HEK293 (cell line): ENCODE results near the gene NRIP2.
A peak's percentile ranks its signal among the peaks of the same experiment; 100 is the strongest.

ENCODE experiments used
- GLI2 ChIP-seq: fragments of 450-650 bp; formaldehyde crosslinking; IDR thresholded peaks from 2 replicates; pipeline ENCODE4; 2017; ENCODE audit warnings: missing biosample characterization, missing genetic modification characterization, low read depth, borderline replicate concordance
- GLIS1 ChIP-seq: fragments of 450-650 bp; formaldehyde crosslinking; IDR thresholded peaks from 2 replicates; pipeline ENCODE4 v1.5.1; 2016; ENCODE audit warnings: missing biosample characterization, missing genetic modification characterization
- HOXA7 ChIP-seq: sonication (generic); formaldehyde crosslinking; IDR thresholded peaks from 2 replicates; pipeline ENCODE4 v1.8.1; 2022; ENCODE audit warnings: missing genetic modification reagents, borderline replicate concordance
- HOXD13 ChIP-seq: sonication (generic); formaldehyde crosslinking; IDR thresholded peaks from 2 replicates; pipeline ENCODE4 v1.8.0; 2022; ENCODE audit warnings: missing genetic modification reagents, borderline replicate concordance
- SCRT1 ChIP-seq: fragments of 450-650 bp; formaldehyde crosslinking; IDR thresholded peaks from 2 replicates; pipeline ENCODE4 v1.5.1; 2016; ENCODE audit warnings: missing biosample characterization, missing genetic modification characterization, borderline replicate concordance
- SP2 ChIP-seq: fragments of 450-650 bp; formaldehyde crosslinking; IDR thresholded peaks from 2 replicates; pipeline ENCODE4 v1.5.1; 2016; ENCODE audit warnings: missing biosample characterization, missing genetic modification characterization
- YY2 ChIP-seq: fragments of 450-650 bp; formaldehyde crosslinking; IDR thresholded peaks from 2 replicates; pipeline ENCODE4 v1.5.1; 2016; ENCODE audit warnings: missing biosample characterization, missing genetic modification characterization
- ZBTB17 ChIP-seq: fragments of 450-650 bp; formaldehyde crosslinking; IDR thresholded peaks from 2 replicates; pipeline ENCODE4 v1.5.1; 2016; ENCODE audit warnings: missing biosample characterization, missing genetic modification characterization
- ZBTB8A ChIP-seq: fragments of 450-650 bp; formaldehyde crosslinking; IDR thresholded peaks from 2 replicates; pipeline ENCODE4 v1.5.1; 2016; ENCODE audit warnings: missing biosample characterization, missing genetic modification characterization
- ZNF140 ChIP-seq: fragments of 450-650 bp; formaldehyde crosslinking; IDR thresholded peaks from 2 replicates; pipeline ENCODE4 v1.5.1; 2016; ENCODE audit warnings: missing biosample characterization, missing genetic modification characterization
- ZNF175 ChIP-seq: fragments of 450-650 bp; formaldehyde crosslinking; IDR thresholded peaks from 2 replicates; pipeline ENCODE4 v1.5.1; 2016; ENCODE audit warnings: missing biosample characterization, missing genetic modification characterization
- ZNF24 ChIP-seq: fragments of 450-650 bp; formaldehyde crosslinking; IDR thresholded peaks from 2 replicates; pipeline ENCODE4 v1.5.1; 2016; ENCODE audit warnings: missing biosample characterization, missing genetic modification characterization
- ZNF354C ChIP-seq: fragments of 450-650 bp; formaldehyde crosslinking; IDR thresholded peaks from 2 replicates; pipeline ENCODE4 v1.5.1; 2016; ENCODE audit warnings: missing biosample characterization, missing genetic modification characterization, low read depth, borderline replicate concordance
- ZNF391 ChIP-seq: fragments of 450-650 bp; formaldehyde crosslinking; IDR thresholded peaks from 2 replicates; pipeline ENCODE4 v1.5.1; 2016; ENCODE audit warnings: low read depth, missing biosample characterization, missing genetic modification characterization, borderline replicate concordance
- ZNF416 ChIP-seq: fragments of 450-650 bp; formaldehyde crosslinking; IDR thresholded peaks from 2 replicates; pipeline ENCODE4 v1.5.1; 2016; ENCODE audit warnings: missing biosample characterization, missing genetic modification characterization
- ZNF544 ChIP-seq: fragments of 450-650 bp; formaldehyde crosslinking; IDR thresholded peaks from 2 replicates; pipeline ENCODE4 v1.5.0; 2017; ENCODE audit warnings: missing biosample characterization, missing genetic modification characterization
- ZNF548 ChIP-seq: fragments of 450-650 bp; formaldehyde crosslinking; IDR thresholded peaks from 2 replicates; pipeline ENCODE4 v1.5.1; 2016; ENCODE audit warnings: missing biosample characterization, missing genetic modification characterization
- ZNF558 ChIP-seq: fragments of 450-650 bp; formaldehyde crosslinking; IDR thresholded peaks from 2 replicates; pipeline ENCODE4 v1.5.1; 2016; ENCODE audit warnings: missing biosample characterization, missing genetic modification characterization
- ZNF596 ChIP-seq: fragments of 450-650 bp; IDR thresholded peaks from 2 replicates; pipeline ENCODE4 v1.5.0; 2018; ENCODE audit warnings: missing biosample characterization, mild to moderate bottlenecking, missing genetic modification characterization, moderate library complexity
- ZNF624 ChIP-seq: fragments of 450-650 bp; formaldehyde crosslinking; IDR thresholded peaks from 2 replicates; pipeline ENCODE4 v1.5.1; 2017; ENCODE audit warnings: missing biosample characterization, missing genetic modification characterization
- ZNF654 ChIP-seq: fragments of 450-650 bp; formaldehyde crosslinking; IDR thresholded peaks from 2 replicates; pipeline ENCODE4 v1.5.1; 2016; ENCODE audit warnings: low read depth, missing biosample characterization, missing genetic modification characterization
- ZNF670 ChIP-seq: fragments of 450-650 bp; formaldehyde crosslinking; IDR thresholded peaks from 2 replicates; pipeline ENCODE4 v1.5.1; 2016; ENCODE audit warnings: missing biosample characterization, missing genetic modification characterization, low read depth
- TF ChIP-seq, protein P1 (sequence below): sonication (generic); formaldehyde crosslinking; IDR thresholded peaks from 2 replicates; pipeline ENCODE4 v1.8.1; 2022; ENCODE audit warnings: mild to moderate bottlenecking, moderate library complexity, missing genetic modification reagents
- TF ChIP-seq, protein P2 (sequence below): fragments of 450-650 bp; formaldehyde crosslinking; IDR thresholded peaks from 2 replicates; pipeline ENCODE4 v1.5.1; 2016; ENCODE audit warnings: missing biosample characterization, missing genetic modification characterization
- TF ChIP-seq, protein P3 (sequence below): fragments of 450-650 bp; formaldehyde crosslinking; IDR thresholded peaks from 2 replicates; pipeline ENCODE4; 2016; ENCODE audit warnings: missing biosample characterization, missing genetic modification characterization
- TF ChIP-seq, protein P4 (sequence below): fragments of 450-650 bp; formaldehyde crosslinking; IDR thresholded peaks from 2 replicates; pipeline ENCODE4 v1.5.1; 2016; ENCODE audit warnings: missing biosample characterization, missing genetic modification characterization
- TF ChIP-seq, protein P5 (sequence below): fragments of 450-650 bp; formaldehyde crosslinking; IDR thresholded peaks from 2 replicates; pipeline ENCODE4 v1.5.1; 2016; ENCODE audit warnings: missing biosample characterization, missing genetic modification characterization
- TF ChIP-seq, protein P6 (sequence below): fragments of 450-650 bp; formaldehyde crosslinking; IDR thresholded peaks from 2 replicates; pipeline ENCODE4 v1.5.1; 2016; ENCODE audit warnings: missing biosample characterization, missing genetic modification characterization

NRIP2 gene

DNA sequence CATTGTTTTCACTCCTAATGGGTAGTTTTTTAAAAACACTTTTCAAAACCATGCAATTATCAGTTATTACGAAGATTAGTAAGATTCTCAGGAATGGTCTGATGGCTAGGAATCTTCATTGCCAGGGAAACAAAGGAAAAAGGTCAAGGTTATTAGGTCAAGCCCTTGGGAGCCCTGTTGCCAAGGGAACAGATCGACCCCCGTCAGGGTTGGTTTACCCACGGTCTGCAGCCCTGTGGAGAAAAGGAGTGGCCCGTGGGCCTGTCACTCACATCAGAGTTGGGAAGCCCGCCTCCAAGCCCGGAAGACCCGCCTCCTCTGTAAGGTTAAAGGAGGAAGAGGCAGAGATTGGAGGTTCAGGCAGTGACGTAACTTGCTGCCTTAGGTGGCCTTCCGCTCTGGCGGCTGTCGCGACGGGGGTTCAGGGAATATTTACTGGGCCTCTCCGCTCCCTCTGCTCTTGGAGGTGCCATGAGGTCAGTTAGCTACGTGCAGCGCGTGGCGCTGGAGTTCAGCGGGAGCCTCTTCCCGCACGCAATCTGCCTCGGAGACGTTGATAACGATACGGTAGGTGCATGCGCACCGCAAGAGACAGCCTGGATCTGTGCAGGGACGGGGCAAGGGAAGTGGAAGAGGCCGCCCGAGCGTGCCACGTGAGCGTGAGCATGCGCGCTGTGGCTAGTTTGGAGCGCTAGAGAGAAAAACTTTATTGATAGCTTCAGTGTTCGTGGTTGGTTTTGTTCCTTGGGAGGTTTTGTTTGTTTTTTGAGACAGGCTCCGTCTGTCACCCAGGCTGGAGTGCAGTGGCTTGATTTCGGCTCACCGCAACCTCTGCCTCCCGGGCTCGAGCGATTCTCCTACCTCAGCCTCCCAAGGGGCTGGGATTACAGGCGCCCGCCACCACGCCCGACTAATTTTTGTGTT lies 22.3 kb downstream of the NRIP2 start, which contains the start of gene ITFG2 (continued):
- TF ChIP-seq, protein P1, sequence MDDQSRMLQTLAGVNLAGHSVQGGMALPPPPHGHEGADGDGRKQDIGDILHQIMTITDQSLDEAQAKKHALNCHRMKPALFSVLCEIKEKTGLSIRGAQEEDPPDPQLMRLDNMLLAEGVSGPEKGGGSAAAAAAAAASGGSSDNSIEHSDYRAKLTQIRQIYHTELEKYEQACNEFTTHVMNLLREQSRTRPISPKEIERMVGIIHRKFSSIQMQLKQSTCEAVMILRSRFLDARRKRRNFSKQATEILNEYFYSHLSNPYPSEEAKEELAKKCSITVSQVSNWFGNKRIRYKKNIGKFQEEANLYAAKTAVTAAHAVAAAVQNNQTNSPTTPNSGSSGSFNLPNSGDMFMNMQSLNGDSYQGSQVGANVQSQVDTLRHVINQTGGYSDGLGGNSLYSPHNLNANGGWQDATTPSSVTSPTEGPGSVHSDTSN (CRISPR knock-in tag) = peak; percentile 89; the same call in 1 of the 2 replicates
- TF ChIP-seq, protein P2, sequence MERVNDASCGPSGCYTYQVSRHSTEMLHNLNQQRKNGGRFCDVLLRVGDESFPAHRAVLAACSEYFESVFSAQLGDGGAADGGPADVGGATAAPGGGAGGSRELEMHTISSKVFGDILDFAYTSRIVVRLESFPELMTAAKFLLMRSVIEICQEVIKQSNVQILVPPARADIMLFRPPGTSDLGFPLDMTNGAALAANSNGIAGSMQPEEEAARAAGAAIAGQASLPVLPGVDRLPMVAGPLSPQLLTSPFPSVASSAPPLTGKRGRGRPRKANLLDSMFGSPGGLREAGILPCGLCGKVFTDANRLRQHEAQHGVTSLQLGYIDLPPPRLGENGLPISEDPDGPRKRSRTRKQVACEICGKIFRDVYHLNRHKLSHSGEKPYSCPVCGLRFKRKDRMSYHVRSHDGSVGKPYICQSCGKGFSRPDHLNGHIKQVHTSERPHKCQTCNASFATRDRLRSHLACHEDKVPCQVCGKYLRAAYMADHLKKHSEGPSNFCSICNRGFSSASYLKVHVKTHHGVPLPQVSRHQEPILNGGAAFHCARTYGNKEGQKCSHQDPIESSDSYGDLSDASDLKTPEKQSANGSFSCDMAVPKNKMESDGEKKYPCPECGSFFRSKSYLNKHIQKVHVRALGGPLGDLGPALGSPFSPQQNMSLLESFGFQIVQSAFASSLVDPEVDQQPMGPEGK (tag by site-specific recombination) = peak; percentile 82
- TF ChIP-seq ZBTB17 (tag by site-specific recombination) (peak; percentile 98), ZBTB8A (tag by site-specific recombination) (peak; percentile 81), ZNF670 (no peak), GLI2 (no peak), ZNF391 (tag by site-specific recombination) (peak; percentile 95), HOXD13 (CRISPR knock-in tag) (no peak), ZNF24 (tag by site-specific recombination) (peak; percentile 99), SP2 (tag by site-specific recombination) (peak; percentile 95), ZNF354C (tag by site-specific recombination) (no peak), ZNF544 (tag by site-specific recombination) (no peak), HOXA7 (CRISPR knock-in tag) (no peak), ZNF416 (no peak), ZNF140 (tag by site-specific recombination) (no peak), SCRT1 (no peak), ZNF654 (tag by site-specific recombination) (no peak; the same call in 1 of the 2 replicates), ZNF558 (tag by site-specific recombination) (peak; percentile 85; the same call in 1 of the 2 replicates), YY2 (tag by site-specific recombination) (peak; percentile 68; the same call in 1 of the 2 replicates), GLIS1 (tag by site-specific recombination) (peak; percentile 96), ZNF596 (peak; percentile 29; the same call in 1 of the 2 replicates), ZNF175 (tag by site-specific recombination) (no peak), ZNF624 (tag by site-specific recombination) (no peak), ZNF548 (tag by site-specific recombination) (no peak)
- TF ChIP-seq, protein P3, sequence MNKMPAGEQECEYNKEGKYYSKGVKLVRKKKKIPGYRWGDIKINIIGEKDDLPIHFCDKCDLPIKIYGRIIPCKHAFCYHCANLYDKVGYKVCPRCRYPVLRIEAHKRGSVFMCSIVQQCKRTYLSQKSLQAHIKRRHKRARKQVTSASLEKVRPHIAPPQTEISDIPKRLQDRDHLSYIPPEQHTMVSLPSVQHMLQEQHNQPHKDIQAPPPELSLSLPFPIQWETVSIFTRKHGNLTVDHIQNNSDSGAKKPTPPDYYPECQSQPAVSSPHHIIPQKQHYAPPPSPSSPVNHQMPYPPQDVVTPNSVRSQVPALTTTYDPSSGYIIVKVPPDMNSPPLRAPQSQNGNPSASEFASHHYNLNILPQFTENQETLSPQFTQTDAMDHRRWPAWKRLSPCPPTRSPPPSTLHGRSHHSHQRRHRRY (tag by site-specific recombination) = peak; percentile 70; the same call in 1 of the 2 replicates
- TF ChIP-seq, protein P4, sequence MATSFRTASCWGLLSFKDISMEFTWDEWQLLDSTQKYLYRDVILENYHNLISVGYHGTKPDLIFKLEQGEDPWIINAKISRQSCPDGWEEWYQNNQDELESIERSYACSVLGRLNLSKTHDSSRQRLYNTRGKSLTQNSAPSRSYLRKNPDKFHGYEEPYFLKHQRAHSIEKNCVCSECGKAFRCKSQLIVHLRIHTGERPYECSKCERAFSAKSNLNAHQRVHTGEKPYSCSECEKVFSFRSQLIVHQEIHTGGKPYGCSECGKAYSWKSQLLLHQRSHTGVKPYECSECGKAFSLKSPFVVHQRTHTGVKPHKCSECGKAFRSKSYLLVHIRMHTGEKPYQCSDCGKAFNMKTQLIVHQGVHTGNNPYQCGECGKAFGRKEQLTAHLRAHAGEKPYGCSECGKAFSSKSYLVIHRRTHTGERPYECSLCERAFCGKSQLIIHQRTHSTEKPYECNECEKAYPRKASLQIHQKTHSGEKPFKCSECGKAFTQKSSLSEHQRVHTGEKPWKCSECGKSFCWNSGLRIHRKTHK (tag by site-specific recombination) = no peak
- TF ChIP-seq, protein P5, sequence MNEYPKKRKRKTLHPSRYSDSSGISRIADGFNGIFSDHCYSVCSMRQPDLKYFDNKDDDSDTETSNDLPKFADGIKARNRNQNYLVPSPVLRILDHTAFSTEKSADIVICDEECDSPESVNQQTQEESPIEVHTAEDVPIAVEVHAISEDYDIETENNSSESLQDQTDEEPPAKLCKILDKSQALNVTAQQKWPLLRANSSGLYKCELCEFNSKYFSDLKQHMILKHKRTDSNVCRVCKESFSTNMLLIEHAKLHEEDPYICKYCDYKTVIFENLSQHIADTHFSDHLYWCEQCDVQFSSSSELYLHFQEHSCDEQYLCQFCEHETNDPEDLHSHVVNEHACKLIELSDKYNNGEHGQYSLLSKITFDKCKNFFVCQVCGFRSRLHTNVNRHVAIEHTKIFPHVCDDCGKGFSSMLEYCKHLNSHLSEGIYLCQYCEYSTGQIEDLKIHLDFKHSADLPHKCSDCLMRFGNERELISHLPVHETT (tag by site-specific recombination) = peak; percentile 98
- TF ChIP-seq, protein P6, sequence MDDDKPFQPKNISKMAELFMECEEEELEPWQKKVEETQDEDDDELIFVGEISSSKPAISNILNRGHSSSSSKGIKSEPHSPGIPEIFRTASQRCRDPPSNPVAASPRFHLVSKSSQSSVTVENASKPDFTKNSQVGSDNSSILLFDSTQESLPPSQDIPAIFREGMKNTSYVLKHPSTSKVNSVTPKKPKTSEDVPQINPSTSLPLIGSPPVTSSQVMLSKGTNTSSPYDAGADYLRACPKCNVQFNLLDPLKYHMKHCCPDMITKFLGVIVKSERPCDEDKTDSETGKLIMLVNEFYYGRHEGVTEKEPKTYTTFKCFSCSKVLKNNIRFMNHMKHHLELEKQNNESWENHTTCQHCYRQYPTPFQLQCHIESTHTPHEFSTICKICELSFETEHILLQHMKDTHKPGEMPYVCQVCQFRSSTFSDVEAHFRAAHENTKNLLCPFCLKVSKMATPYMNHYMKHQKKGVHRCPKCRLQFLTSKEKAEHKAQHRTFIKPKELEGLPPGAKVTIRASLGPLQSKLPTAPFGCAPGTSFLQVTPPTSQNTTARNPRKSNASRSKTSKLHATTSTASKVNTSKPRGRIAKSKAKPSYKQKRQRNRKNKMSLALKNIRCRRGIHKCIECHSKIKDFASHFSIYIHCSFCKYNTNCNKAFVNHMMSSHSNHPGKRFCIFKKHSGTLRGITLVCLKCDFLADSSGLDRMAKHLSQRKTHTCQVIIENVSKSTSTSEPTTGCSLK = no peak
